Measurements from ENCODE around the gene GDPD3. TPM values are rescaled to one million over a fixed set of nuclear protein-coding genes. Genes with fewer than 3 reads are reported as not detected.
A peak's percentile ranks its signal among the peaks of the same experiment; 100 is the strongest.

GDPD3 gene, protein sequence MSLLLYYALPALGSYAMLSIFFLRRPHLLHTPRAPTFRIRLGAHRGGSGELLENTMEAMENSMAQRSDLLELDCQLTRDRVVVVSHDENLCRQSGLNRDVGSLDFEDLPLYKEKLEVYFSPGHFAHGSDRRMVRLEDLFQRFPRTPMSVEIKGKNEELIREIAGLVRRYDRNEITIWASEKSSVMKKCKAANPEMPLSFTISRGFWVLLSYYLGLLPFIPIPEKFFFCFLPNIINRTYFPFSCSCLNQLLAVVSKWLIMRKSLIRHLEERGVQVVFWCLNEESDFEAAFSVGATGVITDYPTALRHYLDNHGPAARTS
- polyA plus RNA-seq (2012; ENCODE audit: insufficient read depth, insufficient read length, low read depth), result 1.2 TPM

DNA sequence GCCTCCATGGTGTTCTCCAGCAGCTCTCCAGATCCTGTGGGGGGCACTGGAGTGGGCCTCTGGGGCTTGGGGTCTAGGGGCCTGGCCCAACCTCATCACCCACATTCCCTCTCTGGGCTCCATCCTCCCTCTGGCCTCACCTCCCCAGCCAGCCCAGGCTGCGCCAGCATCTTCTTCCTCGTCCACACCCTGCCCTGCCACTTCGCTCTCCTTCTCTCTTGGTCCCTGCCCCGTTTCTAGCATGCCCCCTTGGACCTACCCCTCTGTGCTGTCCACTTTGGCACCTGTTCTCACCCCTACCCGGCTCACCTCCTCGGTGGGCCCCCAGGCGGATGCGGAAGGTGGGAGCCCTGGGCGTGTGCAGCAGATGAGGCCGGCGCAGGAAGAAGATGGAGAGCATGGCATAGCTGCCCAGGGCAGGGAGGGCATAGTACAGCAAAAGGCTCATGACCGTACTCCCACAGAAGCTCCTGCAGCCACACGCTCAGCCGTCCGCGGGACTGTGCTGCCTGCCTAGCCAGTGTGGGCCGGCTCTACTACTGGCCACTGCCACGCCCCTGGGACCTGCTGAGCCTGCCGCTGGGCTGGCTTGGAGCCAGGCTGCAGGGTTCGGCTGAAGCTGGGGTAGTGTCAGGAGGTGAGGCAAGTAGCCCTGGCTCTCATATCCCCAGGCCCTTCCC is at the start of gene GDPD3:
GDPD3 (minus strand) TSS at position 507 of the 680 bp plus-strand sequence; CDS start at position 448, 59 bp downstream.
- no peaks in the 10 kb centered on the region for H3K9me3 ChIP-seq
- TF ChIP-seq, protein P1, sequence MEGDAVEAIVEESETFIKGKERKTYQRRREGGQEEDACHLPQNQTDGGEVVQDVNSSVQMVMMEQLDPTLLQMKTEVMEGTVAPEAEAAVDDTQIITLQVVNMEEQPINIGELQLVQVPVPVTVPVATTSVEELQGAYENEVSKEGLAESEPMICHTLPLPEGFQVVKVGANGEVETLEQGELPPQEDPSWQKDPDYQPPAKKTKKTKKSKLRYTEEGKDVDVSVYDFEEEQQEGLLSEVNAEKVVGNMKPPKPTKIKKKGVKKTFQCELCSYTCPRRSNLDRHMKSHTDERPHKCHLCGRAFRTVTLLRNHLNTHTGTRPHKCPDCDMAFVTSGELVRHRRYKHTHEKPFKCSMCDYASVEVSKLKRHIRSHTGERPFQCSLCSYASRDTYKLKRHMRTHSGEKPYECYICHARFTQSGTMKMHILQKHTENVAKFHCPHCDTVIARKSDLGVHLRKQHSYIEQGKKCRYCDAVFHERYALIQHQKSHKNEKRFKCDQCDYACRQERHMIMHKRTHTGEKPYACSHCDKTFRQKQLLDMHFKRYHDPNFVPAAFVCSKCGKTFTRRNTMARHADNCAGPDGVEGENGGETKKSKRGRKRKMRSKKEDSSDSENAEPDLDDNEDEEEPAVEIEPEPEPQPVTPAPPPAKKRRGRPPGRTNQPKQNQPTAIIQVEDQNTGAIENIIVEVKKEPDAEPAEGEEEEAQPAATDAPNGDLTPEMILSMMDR (IDR thresholded peaks at IDR 0.05; ENCODE audit: low read depth, low read length), result no peak
- peaks cover 4% of the 10 kb centered on the region; the same call in 1 of the 2 replicates for H3K4me1 ChIP-seq
- H3K4me3 ChIP-seq (ENCODE audit: low read depth, low read length), result no peak within 1 kb of the TSS
- H3K27me3 ChIP-seq, result no peaks in the 10 kb centered on the region
- peak; percentile 59 for DNase-seq
- 0 out of 2 replicates have a peak, but pooled peaks cover 2% of the 10 kb centered on the region for H3K36me3 ChIP-seq

GRCh38 chr16:30157214-30157613 is 43.9 kb upstream of the GDPD3 start:
- Histone ChIP-seq H3K9me3 (no peaks in the 10 kb centered on the region), H3K27me3 (no peaks in the 10 kb centered on the region), H3K4me1 (no peaks in the 10 kb centered on the region), H3K4me3 (ENCODE audit: low read depth, low read length) (no peak overlapping the region), H3K36me3 (no peaks in the 10 kb centered on the region)
- DNase-seq, result no peak
- TF ChIP-seq, protein P1 (IDR thresholded peaks at IDR 0.05; ENCODE audit: low read depth, low read length), result no peak

DNA sequence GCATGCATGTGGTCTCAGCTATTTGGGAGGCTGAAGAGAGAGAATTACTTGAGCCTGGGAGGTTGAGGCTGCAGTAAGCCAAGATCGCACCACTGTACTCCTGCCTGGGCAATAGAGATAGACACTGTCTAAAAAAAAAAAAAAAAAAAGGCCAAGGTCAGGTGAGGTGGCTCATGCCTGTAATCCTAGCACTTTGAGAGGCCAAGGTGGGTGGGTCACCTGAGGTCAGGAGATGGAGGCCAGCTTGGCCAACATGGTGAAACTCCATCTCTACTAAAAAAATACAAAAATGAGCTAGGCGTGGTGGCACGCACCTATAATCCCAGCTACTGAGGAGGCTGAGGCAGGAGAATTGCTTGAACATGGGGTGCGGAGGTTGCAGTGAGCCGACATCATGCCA is 41.9 kb upstream of the GDPD3 start:
- no peaks in the 10 kb centered on the region for H3K27me3 ChIP-seq
- no peaks in the 10 kb centered on the region for H3K4me1 ChIP-seq
- no peak overlapping the region for H3K4me3 ChIP-seq (ENCODE audit: low read depth, low read length)
- H3K9me3 ChIP-seq, result no peaks in the 10 kb centered on the region
- no peaks in the 10 kb centered on the region for H3K36me3 ChIP-seq
- no peak for DNase-seq
- TF ChIP-seq, protein P1 (IDR thresholded peaks at IDR 0.05; ENCODE audit: low read depth, low read length), result no peak

- Histone ChIP-seq H3K4me1 (no peaks in the 10 kb centered on the region; the same call in 1 of the 2 replicates), H3K27me3 (no peaks in the 10 kb centered on the region), H3K4me3 (ENCODE audit: low read depth, low read length) (no peak overlapping the region), H3K36me3 (no peaks in the 10 kb centered on the region), H3K9me3 (peaks cover 3% of the 10 kb centered on the region; the same call in 1 of the 2 replicates)
- no peak for DNase-seq
- TF ChIP-seq, protein P1 (IDR thresholded peaks at IDR 0.05; ENCODE audit: low read depth, low read length), result no peak
Observed at GRCh38 chr16:30152517-30152916, 39.2 kb upstream of the GDPD3 start.

DNA sequence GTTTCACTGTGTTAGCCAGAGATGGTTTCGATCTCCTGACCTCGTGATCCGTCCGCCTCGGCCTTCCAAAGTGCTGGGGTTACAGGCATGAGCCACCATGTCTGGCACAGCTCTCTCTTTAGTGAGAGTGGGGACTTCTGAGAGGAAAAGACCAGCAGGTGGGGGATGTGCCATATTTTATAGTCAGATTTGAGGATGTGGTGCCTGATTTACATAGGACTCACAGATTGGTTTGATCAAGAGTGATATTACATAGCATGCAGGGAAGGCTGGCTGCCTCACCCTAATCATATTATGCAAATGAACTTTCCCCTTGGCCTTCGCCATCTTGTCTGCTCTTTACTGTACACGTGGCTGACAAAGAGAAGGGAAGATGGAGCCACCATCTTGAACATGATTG is 37.8 kb upstream of the GDPD3 start:
- TF ChIP-seq, protein P1 (IDR thresholded peaks at IDR 0.05; ENCODE audit: low read depth, low read length), result no peak
- no peak for DNase-seq

More for the DNA sequence above, 37.8 kb upstream of the GDPD3 start:
- H3K4me1 ChIP-seq, result no peaks in the 10 kb centered on the region; the same call in 1 of the 2 replicates
- H3K27me3 ChIP-seq, result no peaks in the 10 kb centered on the region
- no peak overlapping the region for H3K4me3 ChIP-seq (ENCODE audit: low read depth, low read length)
- H3K36me3 ChIP-seq, result no peaks in the 10 kb centered on the region
- peaks cover 3% of the 10 kb centered on the region; the same call in 1 of the 2 replicates for H3K9me3 ChIP-seq
